ENCODE data around the gene TGFA.

GRCh38 chr2:70570041-70570661 is 16.5 kb upstream of the TGFA start:
- TF ChIP-seq, protein P1, sequence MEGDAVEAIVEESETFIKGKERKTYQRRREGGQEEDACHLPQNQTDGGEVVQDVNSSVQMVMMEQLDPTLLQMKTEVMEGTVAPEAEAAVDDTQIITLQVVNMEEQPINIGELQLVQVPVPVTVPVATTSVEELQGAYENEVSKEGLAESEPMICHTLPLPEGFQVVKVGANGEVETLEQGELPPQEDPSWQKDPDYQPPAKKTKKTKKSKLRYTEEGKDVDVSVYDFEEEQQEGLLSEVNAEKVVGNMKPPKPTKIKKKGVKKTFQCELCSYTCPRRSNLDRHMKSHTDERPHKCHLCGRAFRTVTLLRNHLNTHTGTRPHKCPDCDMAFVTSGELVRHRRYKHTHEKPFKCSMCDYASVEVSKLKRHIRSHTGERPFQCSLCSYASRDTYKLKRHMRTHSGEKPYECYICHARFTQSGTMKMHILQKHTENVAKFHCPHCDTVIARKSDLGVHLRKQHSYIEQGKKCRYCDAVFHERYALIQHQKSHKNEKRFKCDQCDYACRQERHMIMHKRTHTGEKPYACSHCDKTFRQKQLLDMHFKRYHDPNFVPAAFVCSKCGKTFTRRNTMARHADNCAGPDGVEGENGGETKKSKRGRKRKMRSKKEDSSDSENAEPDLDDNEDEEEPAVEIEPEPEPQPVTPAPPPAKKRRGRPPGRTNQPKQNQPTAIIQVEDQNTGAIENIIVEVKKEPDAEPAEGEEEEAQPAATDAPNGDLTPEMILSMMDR (IDR thresholded peaks at IDR 0.05; ENCODE audit: insufficient read depth, low read depth, low read length): no peak
- TF ChIP-seq EZH2 (IDR thresholded peaks at IDR 0.05; ENCODE audit: insufficient read depth, low read length): no peak

Measured in astrocyte (in vitro differentiated cells and primary cell).